ENCODE results near the gene CDYL.

The CDYL gene

DNA sequence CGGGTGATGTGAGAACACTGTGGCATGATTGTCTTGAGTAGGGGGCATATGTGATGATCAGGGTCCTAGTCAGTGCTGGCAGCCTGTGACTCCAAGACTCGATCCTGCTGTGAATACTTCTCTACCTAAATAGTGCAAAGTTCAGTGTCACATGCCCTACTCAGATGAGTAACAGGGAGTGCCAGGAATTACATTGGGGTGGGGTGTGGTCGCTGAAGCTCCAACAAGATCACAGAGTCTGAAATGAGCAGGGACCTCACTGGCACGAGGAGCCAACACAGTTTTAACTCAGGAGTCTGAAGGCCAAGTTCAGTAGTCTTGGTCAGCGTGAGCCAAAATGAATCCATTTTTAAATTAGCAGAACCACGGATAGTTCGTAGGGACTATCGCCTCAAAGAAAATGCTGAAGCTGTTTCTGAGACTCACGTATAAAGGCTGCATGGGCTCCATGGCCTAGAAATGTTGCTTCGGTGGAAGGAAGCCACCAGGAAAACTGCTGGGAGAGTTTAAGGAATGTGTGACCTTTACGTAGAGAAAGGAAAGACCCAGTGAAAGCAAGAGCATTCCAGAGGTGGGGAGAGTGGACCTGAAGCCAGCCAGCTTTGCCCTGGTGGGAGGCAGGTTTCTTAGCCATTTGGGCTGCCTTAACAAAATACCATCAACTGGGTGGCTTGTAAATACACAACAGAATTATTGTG is 155.5 kb downstream of the CDYL start:
- DNase-seq, result no peak

- DNase-seq, result no peak
These were observed 156.2 kb downstream of the CDYL start for GRCh38 chr6:4932228-4932903.

DNA sequence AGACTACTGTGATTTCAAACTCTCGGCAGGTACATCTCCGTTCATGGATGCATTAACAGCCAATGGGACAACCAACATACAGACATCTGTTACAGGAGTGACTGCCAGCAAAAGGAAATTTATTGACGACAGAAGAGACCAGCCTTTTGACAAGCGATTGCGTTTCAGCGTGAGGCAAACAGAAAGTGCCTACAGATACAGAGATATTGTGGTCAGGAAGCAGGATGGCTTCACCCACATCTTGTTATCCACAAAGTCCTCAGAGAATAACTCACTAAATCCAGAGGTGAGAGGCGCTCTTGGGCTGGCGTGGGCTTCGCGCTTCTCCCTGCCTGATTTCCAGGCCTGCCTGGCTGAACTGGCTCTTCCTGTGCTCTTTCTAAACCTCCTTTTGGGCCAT is 159.3 kb downstream of the CDYL start:
- DNase-seq, result no peak

DNA sequence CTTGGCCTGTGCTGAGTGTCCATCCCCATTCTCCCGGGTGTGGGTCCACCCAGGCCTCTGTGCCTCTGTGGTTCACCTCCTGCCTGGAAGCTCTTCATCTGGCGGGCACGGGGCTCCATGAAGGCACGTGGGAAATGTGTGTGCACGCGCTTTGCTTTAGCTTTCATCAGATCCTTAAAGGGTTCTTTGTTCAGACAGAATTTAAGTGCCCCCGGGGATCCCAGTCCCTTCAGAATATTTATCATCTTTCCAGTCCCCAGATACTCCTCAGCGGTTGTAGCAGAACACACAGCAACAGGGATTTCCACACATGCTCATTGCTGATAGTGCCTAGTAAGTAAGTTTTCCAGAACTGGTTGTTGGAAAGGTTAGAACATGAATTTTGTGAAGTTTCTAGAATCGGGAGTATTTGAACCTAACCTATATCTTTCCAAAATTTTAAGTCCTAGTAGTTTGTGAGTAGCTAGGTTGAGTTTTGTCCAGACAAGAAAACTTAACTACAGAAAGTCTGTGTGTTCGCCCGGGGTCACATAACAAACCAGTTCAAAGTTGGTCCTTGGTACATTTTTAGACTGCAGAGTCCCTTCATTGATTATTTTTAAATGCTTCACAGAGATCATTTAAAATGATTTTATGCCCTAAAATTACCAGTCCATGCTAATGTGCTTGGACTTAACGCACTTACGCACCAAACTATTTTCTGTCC is 159.9 kb downstream of the CDYL start:
- DNase-seq, result peak in 1 of 56 donors; percentile 25

DNA sequence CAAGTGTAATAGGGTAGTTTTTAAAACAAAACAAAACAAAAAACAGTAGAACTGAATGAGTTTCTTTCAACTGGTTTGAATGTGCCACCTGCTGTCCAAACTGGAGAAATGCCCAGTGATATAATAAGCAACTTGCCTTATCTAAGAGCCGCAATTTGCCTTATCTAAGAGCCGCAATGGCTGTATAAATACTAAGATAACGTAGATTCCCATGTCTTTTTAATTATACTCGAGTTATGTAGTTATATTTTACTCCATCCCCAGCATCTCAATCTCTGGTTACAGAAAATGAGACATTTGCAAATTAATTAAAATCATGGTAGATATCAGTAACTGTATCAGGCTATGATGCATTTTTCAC is 160.5 kb downstream of the CDYL start:
- peak in 1 of 56 donors; percentile 25 for DNase-seq

- DNase-seq, result no peak
These were observed 161.2 kb downstream of the CDYL start for GRCh38 chr6:4937414-4937813.

DNA sequence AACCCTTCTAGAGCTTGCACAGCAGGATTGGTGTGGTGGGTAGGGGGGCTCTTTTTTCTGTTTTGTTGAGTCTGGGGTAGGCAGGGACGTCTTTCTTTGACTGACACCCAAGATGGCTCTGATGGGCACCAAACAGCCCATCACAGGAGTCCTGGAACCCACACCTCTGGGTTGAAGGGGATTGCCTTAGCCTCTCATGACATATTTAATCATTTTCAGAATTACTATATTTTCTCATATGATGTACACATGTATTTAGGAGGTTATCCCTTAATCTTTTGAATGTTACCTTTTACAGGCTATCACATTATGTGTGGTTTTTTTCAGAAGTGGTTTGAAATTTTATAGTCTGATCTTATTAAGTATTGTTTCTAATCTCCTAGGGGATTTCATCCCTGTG is 163.0 kb downstream of the CDYL start:
- no peak for DNase-seq

- DNase-seq, result no peak
These were observed 164.2 kb downstream of the CDYL start for GRCh38 chr6:4940416-4940815.

GRCh38 chr6:4941782-4942672 is 165.8 kb downstream of the CDYL start:
- DNase-seq, result peak in 13 of 56 donors; percentile 8 to 56 (median 28)

- DNase-seq, result peak in 1 of 56 donors; percentile 5
These were observed 166.4 kb downstream of the CDYL start for GRCh38 chr6:4942673-4943009.

GRCh38 chr6:4943716-4944115 is 167.5 kb downstream of the CDYL start:
- no peak for DNase-seq

- no peak for DNase-seq
These were observed 168.1 kb downstream of the CDYL start for GRCh38 chr6:4944325-4944724.

GRCh38 chr6:4946521-4946920 is 170.3 kb downstream of the CDYL start:
- no peak for DNase-seq

GRCh38 chr6:4947716-4948115 is 171.5 kb downstream of the CDYL start:
- peak in 3 of 56 donors; percentile 8 to 15 (median 14) for DNase-seq

GRCh38 chr6:4948781-4949450 is 172.7 kb downstream of the CDYL start:
- DNase-seq, result no peak

DNA sequence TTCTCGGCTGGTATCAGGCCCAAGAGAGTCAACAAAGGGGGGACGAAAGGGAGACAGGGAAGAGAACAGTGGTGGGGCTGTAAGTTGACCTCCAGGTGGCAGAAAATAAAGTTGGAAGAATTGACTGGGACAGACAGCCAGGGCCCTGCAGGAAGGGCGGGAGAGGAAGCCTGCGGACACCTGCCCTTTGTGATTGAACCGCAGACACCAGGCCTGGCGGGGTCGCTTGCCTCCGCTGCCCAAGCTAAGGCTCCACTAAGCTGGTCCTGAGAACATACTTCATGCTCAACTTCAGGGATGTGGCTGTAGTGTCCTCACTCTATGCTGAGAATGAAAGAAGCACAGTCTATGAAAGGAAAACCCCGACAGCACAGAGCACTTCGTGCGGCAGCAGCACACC is 173.9 kb downstream of the CDYL start:
- no peak for DNase-seq

DNA sequence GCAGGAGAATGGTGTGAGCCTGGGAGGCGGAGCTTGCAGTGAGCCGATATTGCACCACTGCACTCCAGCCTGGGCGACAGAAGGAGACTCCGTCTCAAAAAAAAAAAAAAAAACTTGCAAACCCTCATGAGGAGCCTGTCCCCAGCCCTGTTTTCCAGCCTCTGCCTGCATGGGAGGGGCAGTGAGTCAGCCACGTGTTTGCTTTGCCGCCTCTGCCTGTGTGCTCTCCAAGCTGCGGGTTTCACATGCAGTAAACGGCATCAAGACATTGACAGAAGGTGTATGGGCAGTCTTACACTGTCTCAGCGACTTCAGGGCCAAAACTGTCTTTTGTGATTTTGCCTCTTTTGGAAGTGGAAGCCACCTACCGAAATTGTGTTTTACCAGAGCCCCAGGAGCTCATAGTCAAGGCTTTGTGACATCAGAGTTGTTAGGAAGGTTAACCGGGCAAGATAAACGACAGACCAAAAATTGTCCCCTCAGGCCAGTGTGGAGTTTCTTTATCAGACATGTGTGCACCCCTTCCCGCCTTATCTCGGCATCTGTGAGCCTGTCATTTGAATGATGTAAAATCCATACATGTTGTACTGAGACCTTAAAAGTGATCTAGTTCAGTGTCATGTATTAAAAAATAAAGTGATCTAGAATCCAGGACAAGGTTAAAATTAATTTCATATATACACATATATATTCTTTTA is 174.8 kb downstream of the CDYL start:
- no peak for DNase-seq

- no peak for DNase-seq
These were observed 177.2 kb downstream of the CDYL start for GRCh38 chr6:4953440-4953839.

DNA sequence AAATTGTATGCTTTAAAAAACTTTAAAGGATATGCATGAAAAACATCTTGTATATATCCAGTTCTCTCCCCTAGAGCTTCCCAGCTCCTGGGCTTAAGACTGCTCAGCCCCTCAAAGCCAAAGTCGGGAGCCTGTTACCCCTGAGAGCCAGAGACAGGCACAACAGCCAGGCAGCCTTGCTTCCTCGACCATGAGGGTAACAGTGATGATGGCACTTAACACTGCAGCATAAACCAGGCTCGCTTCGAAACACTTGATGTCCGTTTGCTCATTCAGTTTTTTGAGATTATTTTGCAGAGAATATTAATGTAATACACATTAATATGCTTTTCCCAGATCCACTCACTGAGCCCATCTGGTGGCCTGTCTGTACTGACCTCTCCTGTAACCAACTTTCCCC is 180.4 kb downstream of the CDYL start:
- DNase-seq, result no peak

DNA sequence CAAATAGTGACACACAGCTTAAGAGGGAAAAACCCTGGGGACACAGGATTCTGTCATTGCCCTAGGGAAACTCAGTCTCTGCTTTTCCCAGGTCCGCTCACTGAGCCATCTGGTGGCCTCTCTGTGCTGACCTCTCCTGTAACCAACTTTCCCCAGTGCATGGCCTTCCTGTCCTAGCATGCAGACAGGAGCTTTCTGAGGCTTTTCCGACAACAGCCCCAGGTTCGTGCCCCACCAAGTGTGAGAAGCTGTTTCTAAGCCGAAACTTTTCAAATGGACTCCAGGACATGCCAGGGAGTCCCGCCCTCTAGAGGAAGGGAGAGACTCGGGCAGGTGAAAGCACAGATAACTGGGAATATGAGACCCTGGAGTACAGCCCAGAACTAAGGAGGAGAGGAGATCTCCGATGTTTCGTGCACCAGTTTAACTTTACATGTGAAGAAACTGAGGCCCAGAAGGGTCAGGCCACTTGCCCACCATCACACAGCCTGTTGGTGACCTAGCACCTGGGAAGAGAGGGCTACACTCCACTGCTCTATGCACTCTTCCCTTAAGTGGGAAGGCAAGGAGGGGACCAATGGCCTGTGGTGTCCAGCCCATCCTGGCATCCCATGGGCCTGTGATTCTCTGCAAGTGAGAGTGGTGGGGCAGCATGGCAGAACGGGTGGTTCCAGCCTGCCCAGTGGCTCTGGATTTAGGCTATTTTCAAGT is 181.5 kb downstream of the CDYL start:
- no peak for DNase-seq
